GM11168 (cell line): ENCODE data around the gene ZMIZ1.

Source experiments
- in situ Hi-C: fragments of 300-500 bp; cut with MboI; formaldehyde crosslinking; loops from one replicate; pipeline ENCODE4 v1.12.0; 2022; ENCODE audit warnings: low sequenced_read_pairs; ENCODE audit not compliant: unreplicated experiment

The ZMIZ1 gene

DNA sequence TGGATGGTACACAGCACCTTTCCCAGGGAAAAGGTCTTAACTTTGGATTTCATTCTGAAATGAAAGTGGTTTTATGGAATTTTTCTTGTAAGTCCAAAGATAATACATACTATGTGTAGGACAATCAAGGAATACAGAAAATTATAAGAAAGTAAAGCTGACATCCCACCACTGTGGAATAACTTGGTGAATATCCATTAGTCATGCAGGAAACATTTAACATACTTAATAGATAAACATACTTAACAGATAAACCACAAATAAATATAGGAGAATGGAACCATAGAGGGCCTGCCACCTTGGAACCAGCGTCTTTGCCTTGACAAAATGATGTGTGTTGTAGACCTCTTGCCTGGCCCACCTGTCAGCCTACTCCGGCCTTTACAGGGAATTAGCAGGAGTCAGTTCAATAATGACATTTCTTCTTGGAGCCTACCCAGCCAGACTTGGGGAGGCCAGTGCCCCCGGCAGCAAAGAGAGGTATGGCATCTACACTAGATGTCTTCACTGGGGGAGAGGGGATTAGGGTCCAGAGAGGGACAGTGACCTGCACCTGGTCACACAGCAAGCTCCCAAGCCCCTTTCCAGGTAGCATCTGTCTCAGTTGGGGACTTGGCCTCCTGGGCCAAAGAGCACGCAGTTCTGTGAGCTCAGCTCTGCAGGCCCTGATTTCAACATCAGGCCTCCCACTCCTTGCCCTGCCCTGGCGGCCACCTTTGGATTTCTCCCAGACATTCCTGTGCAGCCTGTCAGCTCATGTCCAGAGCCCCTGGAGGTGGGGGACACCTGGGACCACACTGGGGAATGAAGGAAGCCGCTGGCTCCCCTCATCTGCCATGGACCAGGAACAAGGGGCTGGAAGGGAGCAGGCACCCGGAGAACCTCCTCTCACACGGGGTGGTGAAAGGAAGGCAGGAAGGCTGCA, 165.9 kb downstream of the ZMIZ1 start:
- in situ Hi-C loops: no loop called here

- in situ Hi-C loops: no loop called here
Measured at GRCh38 chr10:79235765-79236432, 167.1 kb downstream of the ZMIZ1 start.

GRCh38 chr10:79236433-79236765, 167.6 kb downstream of the ZMIZ1 start:
- in situ Hi-C loops: no loop called here

DNA sequence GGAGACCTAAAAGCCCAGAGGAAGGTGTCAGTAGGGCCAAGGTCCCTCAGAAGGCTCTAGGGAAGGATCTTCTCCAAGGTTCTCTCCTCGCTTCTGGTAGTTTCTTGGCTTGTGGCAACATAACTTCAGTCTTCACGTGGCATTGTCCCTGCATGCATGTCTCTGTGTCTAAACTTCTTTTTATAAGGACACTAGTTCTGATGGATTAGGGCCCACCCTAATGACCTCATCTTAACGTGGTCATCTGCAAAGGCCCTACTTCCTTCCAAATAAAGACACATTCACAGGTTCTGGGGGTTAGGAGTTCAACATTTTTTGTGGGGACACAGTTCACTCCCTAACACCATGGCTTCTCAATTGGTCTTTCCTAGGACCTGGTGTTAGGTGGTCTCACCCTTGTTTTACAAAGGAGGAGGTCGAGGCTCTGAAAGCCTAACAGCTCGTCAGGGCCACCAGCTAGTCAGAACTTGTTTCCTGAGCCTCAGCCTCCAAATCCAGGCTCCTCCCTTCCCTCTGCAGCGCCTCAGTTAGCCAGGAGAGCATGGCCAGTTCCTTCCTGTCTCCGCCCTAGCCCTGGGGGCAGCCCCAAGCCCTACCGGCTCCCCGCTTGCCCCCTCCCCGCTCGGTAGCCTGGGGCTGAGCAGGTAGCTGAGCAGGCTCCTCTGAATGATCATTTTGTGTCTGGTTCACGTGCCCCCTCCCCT, 168.8 kb downstream of the ZMIZ1 start:
- in situ Hi-C loops: no loop called here

- in situ Hi-C loops: no loop called here
Measured at GRCh38 chr10:79238158-79238520, 169.4 kb downstream of the ZMIZ1 start.

- in situ Hi-C loops: no loop called here
Measured at GRCh38 chr10:79238606-79239005, 169.8 kb downstream of the ZMIZ1 start.

GRCh38 chr10:79239275-79239779, 170.6 kb downstream of the ZMIZ1 start:
- in situ Hi-C loops: no loop called here

DNA sequence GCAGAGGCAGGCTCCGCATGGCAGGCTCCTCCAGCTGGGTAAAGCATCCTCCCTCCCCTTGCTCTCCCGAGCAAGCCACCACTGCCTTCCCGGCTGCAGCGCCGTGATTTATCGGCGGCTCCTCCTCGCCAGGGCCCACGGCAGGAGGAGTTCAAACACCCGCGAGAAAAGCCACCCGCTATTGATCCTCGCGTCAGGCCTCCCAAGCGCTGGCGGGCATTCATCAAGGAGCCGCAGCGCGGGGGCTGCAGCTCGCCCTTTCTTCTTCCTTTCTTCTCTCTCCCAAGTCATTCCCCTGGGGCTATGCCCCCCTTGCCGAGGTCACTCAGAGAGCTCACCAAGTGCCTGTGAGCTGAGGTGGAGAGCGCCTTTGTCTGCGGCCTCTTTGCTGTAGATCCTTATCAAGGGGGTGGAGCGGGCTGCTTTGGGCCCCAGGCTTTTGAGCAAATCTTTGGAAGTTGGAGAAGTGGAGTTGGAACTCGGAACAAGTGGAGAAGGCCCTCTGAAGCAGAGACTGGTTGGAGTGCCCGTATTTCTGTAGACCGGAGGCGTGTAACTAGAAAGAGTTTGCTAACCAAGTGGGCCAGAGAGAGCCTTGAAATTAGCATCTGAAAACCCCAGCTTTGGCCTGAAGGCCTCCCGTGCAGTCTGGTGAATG, 171.3 kb downstream of the ZMIZ1 start:
- in situ Hi-C loops: no loop called here

DNA sequence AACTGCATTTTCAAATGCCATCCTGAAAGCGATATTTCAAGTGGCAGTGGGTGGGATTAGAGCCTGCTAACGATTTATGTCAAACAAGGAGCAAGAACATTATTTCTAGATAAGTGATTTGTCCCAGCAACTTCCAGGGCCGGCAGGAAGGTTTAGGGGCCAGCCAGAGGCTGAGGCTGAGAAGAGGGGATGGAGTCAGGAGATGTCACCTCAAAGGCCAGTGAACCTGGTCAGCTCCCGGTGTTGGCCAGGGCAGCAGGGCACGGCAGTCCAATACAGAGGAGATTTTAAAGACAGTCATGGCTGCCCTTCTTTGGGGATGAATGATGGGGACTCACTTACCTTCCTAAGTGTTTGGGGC, 172.8 kb downstream of the ZMIZ1 start:
- in situ Hi-C loops: no loop called here

DNA sequence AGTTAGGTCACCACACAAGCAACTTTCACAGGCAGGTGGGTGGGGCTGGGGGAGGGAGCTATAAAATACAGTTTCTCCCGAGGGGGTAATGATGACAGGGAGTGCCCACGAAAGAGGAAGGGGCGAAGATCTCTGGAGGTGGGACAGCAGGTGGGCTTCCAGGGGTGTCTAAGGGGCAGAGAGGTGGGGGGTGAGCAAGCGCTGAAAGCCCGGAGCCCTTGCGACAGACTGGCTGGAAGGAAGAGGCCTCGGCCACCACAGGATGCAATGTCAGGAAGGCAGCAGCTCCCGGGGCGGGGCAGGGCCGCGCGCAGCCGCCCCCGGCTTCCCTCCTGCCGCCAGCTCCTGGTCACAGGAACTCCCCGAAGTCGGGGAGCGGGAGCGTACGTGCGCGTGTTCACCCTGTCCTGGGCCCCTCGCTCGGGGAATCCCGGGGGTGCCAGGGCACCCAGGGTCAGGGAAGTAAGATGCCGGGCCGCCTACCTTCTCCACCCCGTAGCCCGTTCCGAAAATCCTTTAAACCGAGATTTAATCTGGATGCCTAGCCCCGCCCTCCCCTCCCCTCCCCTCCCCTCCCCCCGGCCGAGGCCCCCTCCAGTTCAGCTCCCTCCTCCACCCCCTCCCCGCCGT, 173.3 kb downstream of the ZMIZ1 start:
- in situ Hi-C loops: no loop called here

DNA sequence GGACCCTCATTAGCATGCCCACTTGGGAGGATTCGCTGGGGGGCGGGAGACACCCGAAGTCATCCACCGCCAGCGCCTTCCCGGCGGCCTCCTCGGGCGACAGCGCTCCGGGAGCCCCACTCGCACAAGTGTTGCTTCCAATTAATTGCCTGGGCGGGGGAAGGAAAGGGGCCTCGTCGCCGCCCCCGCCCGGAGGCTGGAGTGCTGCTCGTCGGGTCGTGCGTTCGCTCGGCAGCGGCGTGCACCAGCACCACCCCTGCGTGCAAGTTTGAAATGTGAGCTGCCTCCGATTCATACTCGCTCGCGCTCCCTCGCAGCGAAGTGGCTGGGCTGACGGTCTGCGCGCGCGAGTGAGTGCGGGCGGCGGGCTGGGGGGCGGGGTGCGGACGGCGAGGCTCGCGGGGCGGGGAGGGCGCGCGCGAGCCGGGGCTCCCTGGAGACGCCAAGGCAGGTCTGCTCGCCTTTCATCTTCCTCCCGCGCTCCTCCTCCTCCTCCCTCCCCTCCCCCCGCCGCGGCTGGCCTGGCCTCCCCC, 173.9 kb downstream of the ZMIZ1 start:
- in situ Hi-C loops: no loop called here

GRCh38 chr10:79243181-79244067, 174.7 kb downstream of the ZMIZ1 start:
- in situ Hi-C loops: no loop called here

DNA sequence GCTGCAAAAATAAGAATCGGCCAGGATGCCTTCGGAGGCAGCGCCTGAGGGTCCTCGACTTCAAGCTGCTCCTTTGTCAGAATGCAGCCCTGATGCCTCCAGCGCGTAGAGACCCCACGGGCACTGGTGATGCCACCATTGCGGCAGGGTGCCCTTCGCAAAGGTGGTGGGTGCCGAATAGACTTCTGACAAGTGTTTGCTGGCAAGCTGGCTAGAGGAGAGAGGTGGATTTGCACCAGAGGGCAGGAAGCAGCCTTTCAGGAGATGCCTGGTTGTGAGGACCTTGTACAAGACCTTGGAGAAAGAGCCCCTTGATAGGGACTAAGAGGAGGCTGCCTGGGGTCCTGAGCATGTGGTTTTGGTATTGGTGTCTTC, 175.3 kb downstream of the ZMIZ1 start:
- in situ Hi-C loops: no loop called here

GRCh38 chr10:79244841-79245504, 176.2 kb downstream of the ZMIZ1 start:
- in situ Hi-C loops: no loop called here

- in situ Hi-C loops: no loop called here
Measured at GRCh38 chr10:79245539-79246208, 176.9 kb downstream of the ZMIZ1 start.

DNA sequence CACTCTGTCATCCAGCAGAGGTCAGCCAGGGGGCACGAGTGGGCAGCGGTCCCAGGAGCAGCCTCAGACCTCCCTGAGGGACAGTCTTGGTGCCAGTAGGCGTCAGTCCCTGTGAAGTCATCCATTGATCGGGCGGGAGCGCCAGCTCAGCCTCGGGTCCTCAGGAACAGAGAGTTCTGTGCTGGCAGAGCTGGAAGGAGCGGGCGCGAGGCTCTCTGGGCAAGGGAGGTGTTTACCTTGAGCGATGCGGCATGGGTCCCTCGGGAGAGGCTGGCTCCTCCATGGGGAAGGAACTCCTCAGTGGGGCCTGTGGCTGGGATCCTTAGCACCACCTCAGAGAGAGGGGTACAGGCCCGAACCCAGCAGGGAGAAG, 177.4 kb downstream of the ZMIZ1 start:
- in situ Hi-C loops: no loop called here

- in situ Hi-C loops: no loop called here
Measured at GRCh38 chr10:79246606-79247275, 178.0 kb downstream of the ZMIZ1 start.
